Spleen (tissue), 11 donors: ENCODE data around the gene SOX8. TPM values are rescaled to one million over a fixed set of nuclear protein-coding genes. Genes with fewer than 3 reads are reported as not detected.
"Not testable (repeated sequence)": the region's sequence is repeated elsewhere in the genome, so short reads cannot be mapped to it uniquely, and the experiment has no call there.

Source experiments
- DNase-seq: peaks from one replicate; pipeline ENCODE4 v3.0.0-alpha.2; 2020
- H3K27ac ChIP-seq, 8 donors: fragments of 200-600 bp; sonication (generic) in 7 of 8; 1 replicate in 4 of 8; 2 replicates in 4 of 8; pipeline versions ENCODE4 v1.5.0 to v1.8.0; 2016 to 2021; ENCODE audit warnings: inconsistent platforms in 4 of 8, mild to moderate bottlenecking in 4 of 8, moderate library complexity in 1 of 8
- H3K27me3 ChIP-seq, 7 donors: fragments of 200-600 bp; sonication (generic) in 6 of 7; replicated peaks in 1 of 7; 1 replicate in 4 of 7; 2 replicates in 3 of 7; pipeline versions ENCODE4 v1.5.0 to v1.8.0; 2016 to 2021; ENCODE audit warnings: inconsistent platforms in 3 of 7, mild to moderate bottlenecking in 1 of 7
- H3K36me3 ChIP-seq, 6 donors: fragments of 200-600 bp; sonication (generic) in 5 of 6; 1 replicate in 4 of 6; 2 replicates in 2 of 6; pipeline versions ENCODE4 v1.5.0 to v1.8.0; 2016 to 2021; ENCODE audit warnings: inconsistent platforms in 2 of 6
- H3K4me1 ChIP-seq, 6 donors: fragments of 200-600 bp; sonication (generic) in 5 of 6; 1 replicate in 3 of 6; 2 replicates in 3 of 6; pipeline versions ENCODE4 v1.5.0 to v1.8.0; 2016 to 2021; ENCODE audit warnings: inconsistent platforms in 3 of 6
- H3K4me3 ChIP-seq, 8 donors: fragments of 200-600 bp; sonication (generic) in 7 of 8; 1 replicate in 4 of 8; 2 replicates in 4 of 8; pipeline versions ENCODE4 v1.5.0 to v1.8.0; 2016 to 2021; ENCODE audit warnings: inconsistent platforms in 4 of 8, mild to moderate bottlenecking in 4 of 8, moderate library complexity in 2 of 8
- H3K9me3 ChIP-seq, 8 donors: fragments of 200-600 bp; sonication (generic) in 7 of 8; 1 replicate in 4 of 8; 2 replicates in 4 of 8; pipeline versions ENCODE4 v1.5.0 to v1.8.0; 2016 to 2021; ENCODE audit warnings: inconsistent platforms in 4 of 8
- CTCF ChIP-seq, 11 experiments: fragments of 200-600 bp in 7 of 11; fragments of 450-650 bp in 4 of 11; sonication (generic) in 4 of 11; IDR thresholded peaks in 8 of 11; conservative IDR thresholded peaks in 3 of 11; 1 replicate in 7 of 11; 2 replicates in 4 of 11; pipeline versions ENCODE4 v1.4.0 to v1.8.0; 2016 to 2021; ENCODE audit warnings: antibody characterized with exemption in 11 of 11, inconsistent platforms in 4 of 11, mild to moderate bottlenecking in 1 of 11
- POLR2A ChIP-seq, 3 donors: fragments of 450-650 bp; IDR thresholded peaks; one replicate each; pipeline ENCODE4 v1.5.1; 2017; ENCODE audit warnings: antibody characterized with exemption in 3 of 3, mild to moderate bottlenecking in 1 of 3
- POLR2AphosphoS5 ChIP-seq, 3 donors: sonication (generic); formaldehyde crosslinking; IDR thresholded peaks; one replicate each; pipeline ENCODE4 v1.5.1; 2017; ENCODE audit warnings: antibody characterized with exemption in 3 of 3
- WGBS, 5 donors: extraction: QIAGEN DNeasy Blood & Tissue Kit in 3 of 5; methylation state at CpG; one replicate each; pipeline versions ENCODE4 v1.1.5 to v1.1.7; 2013 to 2018; 5-methylcytosine and 5-hydroxymethylcytosine counted together
- intact Hi-C: fragments of 100-400 bp; cut with DNase I; formaldehyde crosslinking; loops from one replicate; pipeline ENCODE4 v1.15.0; 2023; ENCODE audit warnings: low total_unique reads
- polyA plus RNA-seq, 3 donors: library from polyadenylated mRNA; stranded (reverse); fragments of 200-250 nt; gene quantifications; one replicate each; pipeline ENCODE4 v1.2.1, GENCODE V29; 2013
- total RNA-seq, 7 donors: library from RNA; depleted of rRNA in 3 of 7; stranded (reverse); fragments of >200 nt in 3 of 7; fragmentation: NEBNext Ultra II Directional in 4 of 7; extraction: Animal tissue kit (Norgen Biotek cat#: 25700) in 4 of 7; gene quantifications; one replicate each; pipeline versions ENCODE4 v1.1.0 to v1.2.1, GENCODE V29; 2016 to 2021
- donor health status: healthy with polysubstance abuse.
- donor health status: DM: no; HTN: no; CAD: no; lungs with moderate emphysema.
- donor health status: DM: no; HTN: no; CAD: no.
- donor health status: Bipolar disorder and iron deficiency.
- donor health status: healthy.
- donor health status: DM: no; HTN: no; CAD: no.
- donor health status: DM: yes; HTN: yes; CAD: no.

SOX8 gene
- total and polyA plus RNA-seq, 10 donors, result 0.60 to 3.7 (median 1.7) TPM

GRCh38 chr16:950733-951573 is 30.6 kb upstream of the SOX8 start:
- WGBS, 5 donors, result 79 to 92% (median 91%) methylated on average over 22 to 27 of the region's 27 CpGs
- H3K27ac ChIP-seq, H3K4me3 ChIP-seq, intact Hi-C loops, H3K27me3 ChIP-seq, DNase-seq, H3K9me3 ChIP-seq: not testable (repeated sequence)
- Histone ChIP-seq H3K4me1 (peaks cover 0 to 16% (median 9%) of the 10 kb centered on the region in 6 donors), H3K36me3 (peaks cover 0 to 56% (median 30%) of the 10 kb centered on the region in 6 donors)

- WGBS, 5 donors, result 81 to 90% (median 88%) methylated on average over 11 to 22 of the region's 22 CpGs
- Histone ChIP-seq H3K36me3 (peaks cover 0 to 48% (median 25%) of the 10 kb centered on the region in 6 donors), H3K27ac (no peak overlapping the region), H3K9me3 (no peaks in the 10 kb centered on the region), H3K4me1 (peaks cover 0 to 8% (median 4%) of the 10 kb centered on the region in 6 donors), H3K4me3 (no peak overlapping the region), H3K27me3 (no peaks in the 10 kb centered on the region)
- DNase-seq, result no peak
- TF ChIP-seq POLR2AphosphoS5 (IDR thresholded peaks at IDR 0.05) (no peak), CTCF (IDR thresholded peaks at IDR 0.05 in 8 of 11, conservative IDR thresholded peaks at IDR 0.05 in 3 of 11) (no peak), POLR2A (IDR thresholded peaks at IDR 0.05) (no peak)
- intact Hi-C loops, result no loop called here
Measured at GRCh38 chr16:951660-952301, 29.8 kb upstream of the SOX8 start.

- H3K4me3 ChIP-seq, result no peak overlapping the region
- 85 to 97% (median 95%) methylated on average over 6 to 12 of the region's 12 CpGs for WGBS, 5 donors
- H3K27ac ChIP-seq, result no peak overlapping the region
- peaks cover 0 to 42% (median 20%) of the 10 kb centered on the region in 6 donors for H3K36me3 ChIP-seq
- no peak for DNase-seq
- H3K4me1 ChIP-seq, result peaks cover 0 to 3% (median under 1%) of the 10 kb centered on the region in 6 donors
- TF ChIP-seq POLR2AphosphoS5 (IDR thresholded peaks at IDR 0.05), result no peak
- no peak for TF ChIP-seq CTCF (IDR thresholded peaks at IDR 0.05 in 8 of 11, conservative IDR thresholded peaks at IDR 0.05 in 3 of 11)
- no peak for TF ChIP-seq POLR2A (IDR thresholded peaks at IDR 0.05)
- no peaks in the 10 kb centered on the region for H3K9me3 ChIP-seq
- intact Hi-C loops, result no loop called here
- H3K27me3 ChIP-seq, result no peaks in the 10 kb centered on the region
Measured at GRCh38 chr16:952321-952720, 29.2 kb upstream of the SOX8 start.

GRCh38 chr16:953818-954217 is 27.8 kb upstream of the SOX8 start:
- DNase-seq, H3K4me1 ChIP-seq, H3K27me3 ChIP-seq, H3K9me3 ChIP-seq, H3K27ac ChIP-seq, intact Hi-C loops, H3K4me3 ChIP-seq: not testable (repeated sequence)
- H3K36me3 ChIP-seq, result peaks cover 0 to 39% (median 18%) of the 10 kb centered on the region in 6 donors
- 80 to 91% (median 86%) methylated on average over 4 to 6 of the region's 7 CpGs for WGBS, 5 donors

GRCh38 chr16:955766-956165 is 25.8 kb upstream of the SOX8 start:
- WGBS, 5 donors, result 91 to 96% (median 95%) methylated on average over 16 to 27 of the region's 27 CpGs
- H3K9me3 ChIP-seq, H3K27me3 ChIP-seq, H3K4me1 ChIP-seq, H3K27ac ChIP-seq, DNase-seq, H3K4me3 ChIP-seq, intact Hi-C loops: not testable (repeated sequence)
- peaks cover 0 to 38% (median 18%) of the 10 kb centered on the region in 6 donors for H3K36me3 ChIP-seq
